GM19455 (cell line): ENCODE data around the gene FITM1.
A peak's percentile ranks its signal among the peaks of the same experiment; 100 is the strongest.

ENCODE experiments used
- ATAC-seq: cut with Tn5 transposase; IDR thresholded peaks from one replicate; pipeline ENCODE4 v1.9.1; 2021; ENCODE audit not compliant: unreplicated experiment

The FITM1 gene

GRCh38 chr14:24130380-24130716 is at the start of gene FITM1:
FITM1 (plus strand) TSS chr14:24130659; CDS start chr14:24131564, 905 bp downstream.
- ATAC-seq, result no peak

DNA sequence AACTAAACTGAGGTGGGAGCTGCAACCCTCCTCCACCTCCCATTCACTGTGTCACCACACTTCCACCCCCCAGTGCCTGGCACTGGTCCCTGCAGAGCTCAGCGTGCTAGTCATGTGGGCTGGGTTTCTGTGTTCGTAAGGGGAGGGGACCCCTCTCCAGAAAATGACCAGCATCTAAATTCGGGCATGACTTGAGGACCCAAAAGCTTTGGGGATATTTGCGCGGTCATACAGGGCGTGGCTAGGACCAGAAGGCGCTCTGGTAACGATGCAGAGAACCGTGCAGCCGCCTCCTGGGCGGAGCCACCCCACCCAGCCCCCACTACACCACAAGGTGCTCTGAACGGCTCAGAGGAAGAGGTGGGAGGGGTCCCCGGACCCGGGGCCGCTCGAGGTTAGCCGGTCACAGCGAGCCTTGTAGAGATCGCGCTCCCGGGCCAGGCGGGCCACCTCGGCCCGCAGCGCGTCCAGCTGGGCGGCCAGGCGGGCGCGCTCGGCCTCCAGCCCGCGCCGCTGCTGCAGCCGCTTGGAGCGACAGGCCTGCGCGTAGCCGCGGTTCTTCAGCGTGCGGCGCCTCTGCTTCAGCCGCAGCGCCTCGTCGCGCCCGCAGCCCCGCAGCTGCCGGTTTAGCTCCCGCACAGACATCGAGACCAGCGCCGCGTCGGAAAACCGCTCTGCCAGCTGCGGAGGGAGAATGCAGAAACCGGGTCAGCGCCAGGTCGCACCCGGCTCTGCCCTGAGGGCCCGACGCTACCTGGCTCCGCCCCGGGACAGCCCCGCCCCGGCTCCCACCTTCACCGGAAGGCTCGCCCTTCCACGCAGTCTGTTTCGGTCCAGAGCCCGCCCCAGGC is 49.3 kb upstream of the FITM1 start:
- peak; percentile 95 for ATAC-seq

DNA sequence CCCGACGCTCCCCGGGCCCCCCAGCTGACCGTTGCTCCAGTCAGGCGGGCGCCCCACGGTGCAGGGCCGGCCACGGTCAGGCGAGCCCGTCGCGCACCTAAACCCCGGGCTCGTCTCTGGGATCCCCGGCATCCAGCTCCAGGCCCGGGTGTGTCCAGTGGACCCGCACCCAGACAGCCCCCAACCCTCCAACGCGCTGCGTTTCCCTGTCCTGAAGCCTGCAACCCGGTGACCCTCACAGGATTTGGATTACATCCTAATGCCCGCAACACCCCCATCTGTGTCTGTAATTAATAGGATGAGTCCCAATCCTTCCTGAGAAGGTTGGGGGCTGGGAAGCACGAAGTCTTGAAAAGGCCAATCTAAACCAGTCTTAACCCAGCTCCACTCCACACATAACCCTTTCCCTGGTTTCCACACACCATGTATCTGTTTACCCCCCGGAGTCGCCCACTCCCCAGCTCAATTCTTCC is 48.7 kb upstream of the FITM1 start:
- no peak for ATAC-seq

DNA sequence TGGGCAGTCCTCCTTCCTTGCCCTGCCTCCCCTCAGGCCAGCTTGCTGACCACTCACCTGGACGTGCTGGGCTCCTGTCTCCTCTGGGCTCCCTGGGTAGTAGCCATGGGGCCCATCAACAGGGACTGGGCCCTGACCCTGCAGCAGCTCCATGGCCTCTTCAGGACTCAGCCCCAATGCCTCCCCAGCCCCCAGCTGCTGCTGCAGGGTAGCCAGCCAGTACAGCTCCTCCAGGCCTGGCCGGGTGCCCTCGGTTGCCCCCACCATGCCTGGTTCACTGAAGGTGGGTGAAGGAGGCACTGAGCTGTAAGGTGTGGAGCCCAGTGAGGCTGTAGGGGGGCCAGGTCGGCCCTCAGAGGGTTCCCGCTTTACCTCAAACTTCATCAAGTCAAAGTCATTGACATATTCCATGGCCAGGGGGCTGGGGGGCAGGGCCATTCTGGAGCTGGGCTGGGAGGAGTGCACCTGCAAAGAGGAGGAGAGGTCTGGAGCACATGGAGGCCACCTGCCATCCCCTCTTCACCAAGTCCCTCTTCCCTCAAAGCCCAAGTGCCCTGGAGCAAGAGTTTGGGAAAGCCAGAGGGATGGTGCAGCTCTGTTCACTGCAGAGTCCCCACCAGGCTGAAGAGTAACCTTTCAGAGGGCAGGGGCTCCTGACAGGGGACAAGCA is 47.9 kb upstream of the FITM1 start:
- no peak for ATAC-seq

DNA sequence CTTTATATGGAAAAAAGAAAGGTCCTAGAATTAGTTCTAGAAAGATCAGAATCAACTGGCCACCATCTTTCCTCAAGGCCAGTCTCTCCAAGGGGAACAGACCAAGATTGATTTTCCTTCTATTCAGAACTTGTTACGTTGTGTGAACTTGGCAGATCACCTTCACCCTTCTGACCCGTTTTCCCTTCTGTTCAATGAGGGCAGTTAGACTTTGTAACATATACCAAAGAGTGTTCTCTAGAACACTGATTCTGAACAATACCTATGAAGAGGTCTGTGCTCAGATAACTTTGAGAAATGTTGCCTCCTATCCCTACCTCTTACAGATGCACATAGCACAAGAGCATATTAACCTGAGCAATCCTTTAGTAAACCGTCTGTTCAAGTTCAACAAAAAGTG is 47.0 kb upstream of the FITM1 start:
- ATAC-seq, result no peak

DNA sequence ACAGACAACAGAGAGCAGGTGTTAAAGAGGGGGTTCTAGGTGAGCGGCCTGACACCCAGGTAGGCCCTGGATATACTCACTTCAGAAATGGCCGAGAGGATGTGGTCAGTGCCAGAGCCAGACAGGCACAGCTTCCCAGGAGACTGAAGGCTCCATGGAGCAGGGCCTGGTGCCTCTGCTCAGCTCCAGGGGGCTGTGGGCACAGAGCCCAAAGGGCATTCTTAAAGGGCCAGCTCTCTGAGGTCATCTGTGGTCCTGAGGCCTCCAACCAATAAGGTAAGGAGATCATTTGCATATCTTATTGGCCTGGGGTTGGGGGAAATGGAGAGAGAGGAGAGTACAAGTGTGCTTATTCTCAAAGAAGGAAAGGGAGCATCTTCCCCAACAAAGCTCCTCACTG is 46.0 kb upstream of the FITM1 start:
- no peak for ATAC-seq

GRCh38 chr14:24085215-24085614 is 45.2 kb upstream of the FITM1 start:
- no peak for ATAC-seq

DNA sequence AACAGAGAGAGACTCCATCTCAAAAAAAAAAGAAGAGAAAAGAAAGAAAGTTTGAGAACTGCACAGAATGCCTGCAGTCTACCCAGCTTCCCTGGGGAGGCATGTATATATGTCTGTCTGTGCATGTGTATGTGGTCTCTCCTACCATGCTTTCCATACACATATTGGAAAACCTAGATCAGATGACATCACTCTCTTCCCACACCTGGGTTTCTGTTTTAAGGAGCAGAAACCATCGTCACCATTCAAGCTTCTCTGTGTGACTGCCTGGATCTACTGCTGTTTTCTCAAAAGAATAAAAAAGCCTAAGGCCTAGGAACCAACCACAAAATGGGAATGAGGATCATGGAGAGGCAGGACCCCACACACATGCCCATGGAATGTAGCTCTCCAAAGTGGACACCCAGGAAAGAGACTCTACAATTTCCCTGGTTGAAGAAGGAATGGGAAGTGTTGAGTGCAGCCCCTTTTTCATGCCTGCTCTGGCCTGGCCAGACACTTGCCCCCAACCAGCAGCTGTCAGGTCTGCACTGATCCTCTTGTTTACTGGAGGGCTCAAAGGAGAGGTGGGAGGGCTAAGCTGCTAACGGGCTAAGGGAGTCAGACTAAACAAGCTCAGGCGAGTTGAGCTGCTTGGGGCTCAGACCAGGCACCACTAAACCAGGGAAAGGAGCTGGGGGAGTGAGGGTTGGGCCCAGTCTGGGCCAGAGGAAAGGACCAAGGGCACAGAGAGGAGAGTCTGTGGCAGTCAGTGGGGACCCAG is 44.1 kb upstream of the FITM1 start:
- no peak for ATAC-seq

- no peak for ATAC-seq
These were observed 43.5 kb upstream of the FITM1 start for GRCh38 chr14:24087004-24087403.

DNA sequence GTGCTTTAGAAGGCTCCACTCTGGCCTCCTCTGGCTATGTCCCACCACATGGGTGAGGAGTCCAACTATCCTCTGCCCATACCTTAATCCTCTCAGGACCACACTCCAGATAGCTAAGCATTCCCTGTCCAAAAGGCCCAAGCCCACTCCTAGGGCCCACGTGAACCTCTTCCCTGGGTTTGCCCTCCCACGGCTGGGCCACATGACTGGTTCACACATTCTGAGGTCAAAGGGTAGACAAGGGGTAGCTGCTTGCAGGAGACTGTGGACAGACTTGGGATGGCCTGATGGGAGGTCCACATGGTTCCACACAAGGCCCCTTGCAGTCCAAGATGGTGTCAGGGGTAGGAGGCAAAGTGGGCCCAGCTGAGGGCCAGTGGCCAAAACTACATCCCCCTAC is 42.4 kb upstream of the FITM1 start:
- no peak for ATAC-seq

DNA sequence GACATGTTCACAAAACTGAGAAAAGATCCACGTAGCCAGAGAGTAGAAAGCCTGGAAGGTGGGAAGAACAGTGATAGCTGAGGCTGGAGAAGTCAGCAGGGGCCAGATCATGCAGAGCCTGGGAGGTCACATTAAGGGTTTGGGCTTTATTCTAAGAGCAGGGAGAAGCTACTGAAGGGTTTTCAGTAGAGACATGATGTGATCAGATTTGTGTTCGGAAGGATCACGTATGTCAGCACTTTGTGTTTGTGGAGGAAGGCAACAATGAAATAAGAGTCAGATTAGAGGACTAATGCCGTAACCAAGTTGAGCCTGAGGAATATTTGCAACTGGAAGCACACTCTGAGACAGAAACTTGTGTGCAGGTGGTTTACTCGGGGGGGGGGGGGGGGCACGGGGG is 40.6 kb upstream of the FITM1 start:
- no peak for ATAC-seq

GRCh38 chr14:24092110-24092504 is 38.4 kb upstream of the FITM1 start:
- no peak for ATAC-seq

DNA sequence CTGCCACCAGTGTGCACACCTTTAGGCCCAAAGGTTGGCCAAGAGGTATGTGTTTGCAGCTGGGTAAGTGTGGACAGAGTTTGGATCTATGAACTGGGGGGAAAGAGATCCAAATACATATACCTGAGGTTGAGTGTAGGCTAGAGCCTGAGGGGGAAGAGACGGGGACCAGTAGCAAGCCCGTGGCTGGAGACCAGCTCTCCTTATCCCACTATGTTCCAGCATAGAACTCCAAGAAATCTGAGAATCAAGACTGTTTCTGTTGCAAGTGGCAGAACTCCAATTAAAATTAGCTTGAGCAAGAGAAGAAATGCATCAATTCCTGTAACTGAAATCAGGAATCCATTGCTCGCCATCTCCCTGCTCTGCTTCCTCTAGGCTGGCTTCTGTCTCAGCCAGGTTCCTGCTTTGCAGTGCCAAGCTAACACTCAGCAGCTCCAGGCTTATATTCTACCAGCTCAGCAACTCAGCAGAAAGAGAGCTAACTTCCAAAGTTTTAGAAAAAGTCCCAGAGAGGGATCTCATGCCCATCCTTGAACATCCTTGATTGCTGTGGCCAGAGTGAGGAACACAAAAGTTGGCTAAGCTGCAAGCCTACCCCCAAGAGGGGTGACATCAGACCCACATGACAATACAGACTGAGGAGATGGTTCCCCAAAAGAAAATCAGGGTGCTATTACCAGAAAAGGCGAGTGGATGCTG is 37.8 kb upstream of the FITM1 start:
- no peak for ATAC-seq

GRCh38 chr14:24093207-24093900 is 37.1 kb upstream of the FITM1 start:
- ATAC-seq, result no peak

DNA sequence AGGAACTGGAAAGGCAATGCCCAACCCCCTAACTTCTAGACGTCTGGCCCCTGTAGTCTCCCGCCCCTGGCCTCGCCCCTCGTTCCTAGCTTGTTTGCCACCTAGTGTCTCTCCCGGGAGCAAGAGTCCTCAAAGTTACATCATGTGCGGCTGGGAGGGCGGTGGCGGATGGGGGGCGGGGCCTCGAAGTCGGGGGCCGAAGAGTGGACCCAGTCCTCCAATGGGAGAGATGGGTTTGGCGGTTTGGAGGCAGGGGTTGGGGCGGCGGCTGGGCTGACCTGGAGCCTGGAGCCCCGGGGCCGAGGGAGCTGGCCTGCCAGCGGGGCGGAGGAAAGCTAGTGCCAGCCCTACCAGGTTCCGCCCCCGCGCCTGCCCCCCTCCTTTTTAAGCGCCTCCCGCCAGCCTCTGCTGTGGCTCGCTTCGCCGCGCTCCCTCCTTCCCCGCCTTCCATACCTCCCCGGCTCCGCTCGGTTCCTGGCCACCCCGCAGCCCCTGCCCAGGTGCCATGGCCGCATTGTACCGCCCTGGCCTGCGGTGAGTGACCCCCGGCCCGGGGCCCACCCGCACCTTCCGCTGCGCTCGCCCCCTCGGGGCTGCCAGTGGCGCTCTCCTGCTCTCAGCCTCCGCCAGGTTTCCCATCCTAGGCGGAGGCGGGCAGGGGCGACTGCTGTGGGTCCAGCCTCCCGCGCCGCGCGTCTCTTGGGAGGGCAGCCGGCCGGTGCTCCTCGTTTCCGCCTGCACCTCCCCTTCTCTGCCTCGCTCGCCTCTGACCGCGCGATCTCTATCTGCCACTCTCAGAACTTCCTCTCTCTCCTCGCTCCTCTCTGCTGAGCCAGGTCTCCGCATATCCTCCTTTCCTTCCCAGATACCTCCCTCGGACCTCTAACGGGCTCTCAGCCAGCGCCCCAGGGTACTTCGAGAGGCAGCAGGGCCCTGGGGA is 36.3 kb upstream of the FITM1 start, which contains the start of gene PCK2:
TSS of gene PCK2 (plus strand) at position 411 of the 940 bp plus-strand sequence. CDS start at position 506, 95 bp downstream.
- ATAC-seq, result peak; percentile 51

DNA sequence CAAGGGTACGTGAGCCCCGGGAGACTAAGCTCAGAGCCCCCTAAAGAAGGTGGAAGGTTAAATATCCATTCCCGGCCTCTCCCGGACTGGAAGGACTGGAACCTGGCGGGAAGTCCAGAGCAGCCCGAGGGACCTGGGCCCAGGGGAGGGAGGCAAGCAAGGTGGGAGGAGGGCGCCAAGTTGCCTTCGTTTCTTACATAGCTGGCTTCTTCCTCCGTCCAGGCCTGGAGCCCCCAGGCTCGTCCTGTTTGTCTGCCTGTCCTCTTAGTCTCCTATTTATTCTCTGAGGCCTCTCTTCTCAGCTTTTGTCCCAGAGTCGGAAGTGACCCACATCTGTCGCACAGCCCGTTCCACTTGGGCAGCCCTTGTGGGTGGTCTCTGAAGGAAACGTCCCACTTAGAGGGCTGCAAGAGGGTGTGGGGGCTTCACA is 35.6 kb upstream of the FITM1 start:
- ATAC-seq, result no peak

- ATAC-seq, result peak; percentile 61
These were observed 35.0 kb upstream of the FITM1 start for GRCh38 chr14:24095271-24096068.

DNA sequence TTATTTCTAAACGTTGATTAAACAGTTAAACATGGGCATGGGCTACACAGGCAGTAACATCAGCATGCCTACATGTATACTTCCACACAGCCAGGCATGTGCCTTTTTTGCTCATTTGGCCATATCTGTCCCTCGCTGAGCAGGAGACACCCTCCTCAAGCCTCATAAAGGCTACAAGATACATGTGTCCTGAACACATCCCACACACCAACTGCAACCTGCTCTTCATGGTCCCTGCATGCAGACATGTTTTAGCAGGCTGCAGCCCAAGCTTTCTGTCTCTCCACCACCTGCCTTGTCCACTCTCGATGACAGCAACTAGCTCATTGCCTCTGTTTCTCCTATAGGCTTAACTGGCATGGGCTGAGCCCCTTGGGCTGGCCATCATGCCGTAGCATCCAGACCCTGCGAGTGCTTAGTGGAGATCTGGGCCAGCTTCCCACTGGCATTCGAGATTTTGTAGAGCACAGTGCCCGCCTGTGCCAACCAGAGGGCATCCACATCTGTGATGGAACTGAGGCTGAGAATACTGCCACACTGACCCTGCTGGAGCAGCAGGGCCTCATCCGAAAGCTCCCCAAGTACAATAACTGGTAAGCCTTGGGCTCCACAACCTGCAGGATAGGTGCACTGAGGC is 33.8 kb upstream of the FITM1 start:
- ATAC-seq, result no peak
